Smooth muscle cell (in vitro differentiated cells): ENCODE data around the gene NPDC1. TPM values are rescaled to one million over a fixed set of nuclear protein-coding genes. Genes with fewer than 3 reads are reported as not detected.

Source experiments
- DNase-seq: peaks from one replicate; lab custom pipeline; 2025; ENCODE audit not compliant: unreplicated experiment; lab: John Stamatoyannopoulos, UW
- H2AFZ ChIP-seq: fragments of 200-600 bp; sonication (generic); 2 replicates; pipeline ENCODE4 v1.6.0; 2016; ENCODE audit warnings: antibody characterized with exemption, low read depth, mild to moderate bottlenecking
- H3F3A ChIP-seq: fragments of 200-600 bp; sonication (generic); 2 replicates; pipeline ENCODE4 v1.6.0; 2017; ENCODE audit warnings: antibody characterized with exemption, low read depth
- H3K27ac ChIP-seq: fragments of 200-600 bp; sonication (generic); 2 replicates; pipeline ENCODE4 v1.5.1; 2016; ENCODE audit warnings: low read depth, mild to moderate bottlenecking
- H3K27me3 ChIP-seq: fragments of 200-600 bp; sonication (generic); 2 replicates; pipeline ENCODE4 v1.6.1; 2016; ENCODE audit warnings: low read depth, mild to moderate bottlenecking
- H3K36me3 ChIP-seq: fragments of 200-600 bp; sonication (generic); 2 replicates; pipeline ENCODE4 v1.5.1; 2016; ENCODE audit warnings: low read depth
- H3K4me1 ChIP-seq: fragments of 200-600 bp; sonication (generic); 2 replicates; pipeline ENCODE4 v1.5.1; 2016; ENCODE audit warnings: low read depth
- H3K4me2 ChIP-seq: fragments of 200-600 bp; sonication (generic); 2 replicates; pipeline ENCODE4 v1.6.0; 2016; ENCODE audit warnings: mild to moderate bottlenecking
- H3K4me3 ChIP-seq: fragments of 200-600 bp; sonication (generic); 2 replicates; pipeline ENCODE4 v1.5.1; 2016; ENCODE audit warnings: mild to moderate bottlenecking
- H3K79me2 ChIP-seq: fragments of 200-600 bp; sonication (generic); 2 replicates; pipeline ENCODE4 v1.6.0; 2016; ENCODE audit warnings: low read depth, mild to moderate bottlenecking
- H3K9ac ChIP-seq: fragments of 200-600 bp; sonication (generic); 2 replicates; pipeline ENCODE4 v1.6.0; 2016; ENCODE audit warnings: low read depth
- H3K9me3 ChIP-seq: fragments of 200-600 bp; sonication (generic); replicated peaks from 2 replicates; pipeline ENCODE4 v1.5.1; 2016; ENCODE audit warnings: low read depth
- H4K20me1 ChIP-seq: fragments of 200-600 bp; sonication (generic); 2 replicates; pipeline ENCODE4 v1.6.0; 2016; ENCODE audit warnings: low read depth
- WGBS: methylation state at CpG from one replicate; pipeline ENCODE4 v1.1.7; 2016; ENCODE audit warnings: low lambda C conversion rate; 5-methylcytosine and 5-hydroxymethylcytosine counted together
- polyA plus RNA-seq: library from polyadenylated mRNA; unstranded; fragments of >200 nt; fragmentation: Nextera tagmentation; extraction: Ambion mirVana; gene quantifications from 2 replicates; pipeline ENCODE4 v1.2.1, GENCODE V29; 2016
- total RNA-seq: library from RNA; depleted of rRNA; stranded (reverse); fragments of >200 nt; gene quantifications from 2 replicates; pipeline ENCODE4 v1.2.3, GENCODE V29; 2014
- TF ChIP-seq, protein P1 (sequence below): fragments of 200-600 bp; sonication (generic); IDR thresholded peaks from 2 replicates; pipeline ENCODE4 v1.5.1; 2017; ENCODE audit warnings: borderline replicate concordance, mild to moderate bottlenecking, antibody characterized with exemption; ENCODE audit not compliant: insufficient read depth, poor library complexity, severe bottlenecking

The NPDC1 gene
- total and polyA plus RNA-seq, 2 experiments from 2014 or later = 9.9 to 19.3 TPM

DNA sequence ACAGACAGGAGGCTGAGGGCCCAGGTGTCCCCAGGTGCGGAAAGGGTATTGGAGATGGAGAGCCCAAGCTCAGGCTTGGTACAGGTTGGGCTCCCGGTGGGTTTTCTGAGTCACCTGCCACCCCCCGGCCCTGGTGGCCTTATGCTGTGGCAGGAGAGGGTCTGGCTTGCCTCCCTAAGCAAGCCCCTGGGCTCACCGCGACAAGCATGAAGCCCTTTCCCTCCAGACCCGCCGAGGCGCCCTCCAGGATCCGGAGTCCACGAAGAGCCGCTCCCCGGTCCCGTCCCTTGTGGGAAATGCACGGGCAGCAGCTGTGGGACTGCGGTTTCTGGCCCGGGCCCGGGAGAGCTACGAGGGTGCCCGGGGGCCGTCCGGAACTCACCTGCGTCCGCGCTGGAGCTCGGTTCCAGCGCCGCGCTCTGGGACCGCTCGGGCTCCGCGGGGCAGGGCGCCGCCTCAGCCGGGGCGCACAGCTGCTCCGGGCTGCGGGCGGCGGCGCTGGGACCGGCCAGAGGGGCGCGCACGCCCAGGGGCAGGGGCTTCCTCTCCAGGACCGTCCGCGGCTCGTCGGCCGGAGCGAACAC, 23.6 kb upstream of the NPDC1 start:
- H3K9me3 ChIP-seq = no peaks in the 10 kb centered on the region
- no peak overlapping the region for H3K27ac ChIP-seq
- peaks cover 8% of the 10 kb centered on the region for H3K4me1 ChIP-seq
- WGBS = 7% methylated on average over 32 of the region's 52 CpGs
- no peaks in the 10 kb centered on the region for H4K20me1 ChIP-seq
- no peaks in the 10 kb centered on the region for H3K36me3 ChIP-seq
- no peak overlapping the region for H3K9ac ChIP-seq
- no peak for DNase-seq
- no peaks in the 10 kb centered on the region for H3F3A ChIP-seq
- peaks cover 6% of the 10 kb centered on the region for H3K27me3 ChIP-seq
- peak overlapping the region; percentile 95 for H3K4me2 ChIP-seq
- TF ChIP-seq, protein P1, sequence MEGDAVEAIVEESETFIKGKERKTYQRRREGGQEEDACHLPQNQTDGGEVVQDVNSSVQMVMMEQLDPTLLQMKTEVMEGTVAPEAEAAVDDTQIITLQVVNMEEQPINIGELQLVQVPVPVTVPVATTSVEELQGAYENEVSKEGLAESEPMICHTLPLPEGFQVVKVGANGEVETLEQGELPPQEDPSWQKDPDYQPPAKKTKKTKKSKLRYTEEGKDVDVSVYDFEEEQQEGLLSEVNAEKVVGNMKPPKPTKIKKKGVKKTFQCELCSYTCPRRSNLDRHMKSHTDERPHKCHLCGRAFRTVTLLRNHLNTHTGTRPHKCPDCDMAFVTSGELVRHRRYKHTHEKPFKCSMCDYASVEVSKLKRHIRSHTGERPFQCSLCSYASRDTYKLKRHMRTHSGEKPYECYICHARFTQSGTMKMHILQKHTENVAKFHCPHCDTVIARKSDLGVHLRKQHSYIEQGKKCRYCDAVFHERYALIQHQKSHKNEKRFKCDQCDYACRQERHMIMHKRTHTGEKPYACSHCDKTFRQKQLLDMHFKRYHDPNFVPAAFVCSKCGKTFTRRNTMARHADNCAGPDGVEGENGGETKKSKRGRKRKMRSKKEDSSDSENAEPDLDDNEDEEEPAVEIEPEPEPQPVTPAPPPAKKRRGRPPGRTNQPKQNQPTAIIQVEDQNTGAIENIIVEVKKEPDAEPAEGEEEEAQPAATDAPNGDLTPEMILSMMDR = no peak
- peak overlapping the region; percentile 32 for H3K4me3 ChIP-seq
- H2AFZ ChIP-seq = no peak overlapping the region
- no peaks in the 10 kb centered on the region for H3K79me2 ChIP-seq

GRCh38 chr9:137068539-137069507, 22.8 kb upstream of the NPDC1 start:
- DNase-seq = no peak
- no peak overlapping the region for H3K27ac ChIP-seq
- H3K9me3 ChIP-seq = no peaks in the 10 kb centered on the region
- TF ChIP-seq, protein P1 = no peak
- H3K36me3 ChIP-seq = no peaks in the 10 kb centered on the region
- peaks cover 6% of the 10 kb centered on the region for H3K27me3 ChIP-seq
- peaks cover 8% of the 10 kb centered on the region for H3K4me1 ChIP-seq
- no peak overlapping the region for H3K9ac ChIP-seq
- H4K20me1 ChIP-seq = no peaks in the 10 kb centered on the region
- peak overlapping the region; percentile 95 for H3K4me2 ChIP-seq
- no peak overlapping the region for H2AFZ ChIP-seq
- H3K79me2 ChIP-seq = no peaks in the 10 kb centered on the region
- WGBS = 88% methylated on average over 17 of the region's 17 CpGs
- H3F3A ChIP-seq = no peaks in the 10 kb centered on the region
- H3K4me3 ChIP-seq = no peak overlapping the region

GRCh38 chr9:137067860-137068538, 22.0 kb upstream of the NPDC1 start:
- 62% methylated on average over 12 of the region's 12 CpGs for WGBS
- H3K4me2 ChIP-seq = no peak overlapping the region
- peaks cover 6% of the 10 kb centered on the region for H3K27me3 ChIP-seq
- H3K4me1 ChIP-seq = peaks cover 8% of the 10 kb centered on the region
- DNase-seq = peak; percentile 21
- no peaks in the 10 kb centered on the region for H3K36me3 ChIP-seq
- H3K9ac ChIP-seq = no peak overlapping the region
- no peak overlapping the region for H3K4me3 ChIP-seq
- no peaks in the 10 kb centered on the region for H3K9me3 ChIP-seq
- no peak overlapping the region for H2AFZ ChIP-seq
- H4K20me1 ChIP-seq = no peaks in the 10 kb centered on the region
- H3K27ac ChIP-seq = no peak overlapping the region
- no peaks in the 10 kb centered on the region for H3K79me2 ChIP-seq
- TF ChIP-seq, protein P1 = peak; percentile 66
- no peaks in the 10 kb centered on the region for H3F3A ChIP-seq
